ENCODE measurements around the gene INPP5J.

Gene INPP5J

GRCh38 chr22:31144223-31144622, 21.5 kb downstream of the INPP5J start:
- no peaks in the 10 kb centered on the region for H3K27me3 ChIP-seq (ENCODE audit: control insufficient read depth, insufficient read depth, low read length)
- no peak overlapping the region for H3K4me3 ChIP-seq (ENCODE audit: low read length)
- H3K36me3 ChIP-seq (ENCODE audit: control insufficient read depth, low read depth, low read length) = no peaks in the 10 kb centered on the region
- H3K9ac ChIP-seq (ENCODE audit: low read length) = no peak overlapping the region
- H3K27ac ChIP-seq (ENCODE audit: low read length) = no peak overlapping the region
- H3K9me3 ChIP-seq (ENCODE audit: control insufficient read depth, low read depth, low read length) = no peaks in the 10 kb centered on the region
- H3K4me1 ChIP-seq (ENCODE audit: control insufficient read depth, low read depth, low read length) = peaks cover 12% of the 10 kb centered on the region

- H3K27ac ChIP-seq (ENCODE audit: low read length) = no peak overlapping the region
- H3K4me1 ChIP-seq (ENCODE audit: control insufficient read depth, low read depth, low read length) = no peaks in the 10 kb centered on the region
- H3K9ac ChIP-seq (ENCODE audit: low read length) = no peak overlapping the region
- no peaks in the 10 kb centered on the region for H3K27me3 ChIP-seq (ENCODE audit: control insufficient read depth, insufficient read depth, low read length)
- H3K9me3 ChIP-seq (ENCODE audit: control insufficient read depth, low read depth, low read length) = no peaks in the 10 kb centered on the region
- no peaks in the 10 kb centered on the region for H3K36me3 ChIP-seq (ENCODE audit: control insufficient read depth, low read depth, low read length)
- no peak overlapping the region for H3K4me3 ChIP-seq (ENCODE audit: low read length)
Observed at GRCh38 chr22:31148488-31148887, 25.7 kb downstream of the INPP5J start.

GRCh38 chr22:31148953-31149627, 26.3 kb downstream of the INPP5J start:
- Histone ChIP-seq H3K4me3 (ENCODE audit: low read length) (no peak overlapping the region), H3K9ac (ENCODE audit: low read length) (no peak overlapping the region), H3K27me3 (ENCODE audit: control insufficient read depth, insufficient read depth, low read length) (no peaks in the 10 kb centered on the region), H3K36me3 (ENCODE audit: control insufficient read depth, low read depth, low read length) (no peaks in the 10 kb centered on the region), H3K4me1 (ENCODE audit: control insufficient read depth, low read depth, low read length) (no peaks in the 10 kb centered on the region), H3K9me3 (ENCODE audit: control insufficient read depth, low read depth, low read length) (no peaks in the 10 kb centered on the region), H3K27ac (ENCODE audit: low read length) (no peak overlapping the region)

- H3K27ac ChIP-seq (ENCODE audit: low read length) = no peak overlapping the region
Observed at GRCh38 chr22:31150615-31151014, 27.8 kb downstream of the INPP5J start.

GRCh38 chr22:31151872-31152271, 29.1 kb downstream of the INPP5J start:
- H3K9ac ChIP-seq (ENCODE audit: low read length) = no peak overlapping the region
- no peak overlapping the region for H3K27ac ChIP-seq (ENCODE audit: low read length)
- H3K27me3 ChIP-seq (ENCODE audit: control insufficient read depth, insufficient read depth, low read length) = peaks cover 15% of the 10 kb centered on the region
- no peaks in the 10 kb centered on the region for H3K4me1 ChIP-seq (ENCODE audit: control insufficient read depth, low read depth, low read length)
- no peaks in the 10 kb centered on the region for H3K36me3 ChIP-seq (ENCODE audit: control insufficient read depth, low read depth, low read length)
- H3K4me3 ChIP-seq (ENCODE audit: low read length) = no peak overlapping the region
- H3K9me3 ChIP-seq (ENCODE audit: control insufficient read depth, low read depth, low read length) = no peaks in the 10 kb centered on the region

More at GRCh38 chr22:31150615-31151014, 27.8 kb downstream of the INPP5J start:
- no peak overlapping the region for H3K9ac ChIP-seq (ENCODE audit: low read length)
- no peaks in the 10 kb centered on the region for H3K9me3 ChIP-seq (ENCODE audit: control insufficient read depth, low read depth, low read length)
- no peaks in the 10 kb centered on the region for H3K4me1 ChIP-seq (ENCODE audit: control insufficient read depth, low read depth, low read length)
- peaks cover 3% of the 10 kb centered on the region for H3K27me3 ChIP-seq (ENCODE audit: control insufficient read depth, insufficient read depth, low read length)
- H3K36me3 ChIP-seq (ENCODE audit: control insufficient read depth, low read depth, low read length) = no peaks in the 10 kb centered on the region
- H3K4me3 ChIP-seq (ENCODE audit: low read length) = no peak overlapping the region

GRCh38 chr22:31153357-31153756, 30.6 kb downstream of the INPP5J start:
- Histone ChIP-seq H3K4me3 (ENCODE audit: low read length) (no peak overlapping the region), H3K4me1 (ENCODE audit: control insufficient read depth, low read depth, low read length) (no peaks in the 10 kb centered on the region), H3K9ac (ENCODE audit: low read length) (no peak overlapping the region), H3K36me3 (ENCODE audit: control insufficient read depth, low read depth, low read length) (no peaks in the 10 kb centered on the region), H3K27ac (ENCODE audit: low read length) (no peak overlapping the region), H3K9me3 (ENCODE audit: control insufficient read depth, low read depth, low read length) (no peaks in the 10 kb centered on the region), H3K27me3 (ENCODE audit: control insufficient read depth, insufficient read depth, low read length) (peaks cover 29% of the 10 kb centered on the region)

- Histone ChIP-seq H3K27ac (ENCODE audit: low read length) (no peak overlapping the region), H3K36me3 (ENCODE audit: control insufficient read depth, low read depth, low read length) (no peaks in the 10 kb centered on the region), H3K9me3 (ENCODE audit: control insufficient read depth, low read depth, low read length) (no peaks in the 10 kb centered on the region), H3K4me3 (ENCODE audit: low read length) (no peak overlapping the region), H3K4me1 (ENCODE audit: control insufficient read depth, low read depth, low read length) (no peaks in the 10 kb centered on the region), H3K27me3 (ENCODE audit: control insufficient read depth, insufficient read depth, low read length) (peaks cover 41% of the 10 kb centered on the region), H3K9ac (ENCODE audit: low read length) (no peak overlapping the region)
Observed at GRCh38 chr22:31154975-31155374, 32.2 kb downstream of the INPP5J start.

GRCh38 chr22:31155422-31155821, 32.7 kb downstream of the INPP5J start:
- Histone ChIP-seq H3K27me3 (ENCODE audit: control insufficient read depth, insufficient read depth, low read length) (peaks cover 41% of the 10 kb centered on the region), H3K9ac (ENCODE audit: low read length) (no peak overlapping the region), H3K4me1 (ENCODE audit: control insufficient read depth, low read depth, low read length) (no peaks in the 10 kb centered on the region), H3K36me3 (ENCODE audit: control insufficient read depth, low read depth, low read length) (no peaks in the 10 kb centered on the region), H3K9me3 (ENCODE audit: control insufficient read depth, low read depth, low read length) (no peaks in the 10 kb centered on the region), H3K4me3 (ENCODE audit: low read length) (no peak overlapping the region), H3K27ac (ENCODE audit: low read length) (no peak overlapping the region)

GRCh38 chr22:31160328-31160978, 37.7 kb downstream of the INPP5J start:
- Histone ChIP-seq H3K27me3 (ENCODE audit: control insufficient read depth, insufficient read depth, low read length) (peaks cover 39% of the 10 kb centered on the region), H3K27ac (ENCODE audit: low read length) (no peak overlapping the region), H3K4me3 (ENCODE audit: low read length) (peak overlapping the region; percentile 97), H3K9ac (ENCODE audit: low read length) (peak overlapping the region; percentile 71), H3K4me1 (ENCODE audit: control insufficient read depth, low read depth, low read length) (peaks cover 4% of the 10 kb centered on the region), H3K36me3 (ENCODE audit: control insufficient read depth, low read depth, low read length) (no peaks in the 10 kb centered on the region), H3K9me3 (ENCODE audit: control insufficient read depth, low read depth, low read length) (no peaks in the 10 kb centered on the region)

GRCh38 chr22:31161386-31161785, 38.6 kb downstream of the INPP5J start:
- peak overlapping the region; percentile 97 for H3K4me3 ChIP-seq (ENCODE audit: low read length)
- peaks cover 4% of the 10 kb centered on the region for H3K4me1 ChIP-seq (ENCODE audit: control insufficient read depth, low read depth, low read length)
- H3K27me3 ChIP-seq (ENCODE audit: control insufficient read depth, insufficient read depth, low read length) = peaks cover 30% of the 10 kb centered on the region
- no peaks in the 10 kb centered on the region for H3K36me3 ChIP-seq (ENCODE audit: control insufficient read depth, low read depth, low read length)
- H3K9ac ChIP-seq (ENCODE audit: low read length) = no peak overlapping the region
- H3K27ac ChIP-seq (ENCODE audit: low read length) = no peak overlapping the region
- no peaks in the 10 kb centered on the region for H3K9me3 ChIP-seq (ENCODE audit: control insufficient read depth, low read depth, low read length)

GRCh38 chr22:31162015-31162765, 39.4 kb downstream of the INPP5J start:
- peaks cover 23% of the 10 kb centered on the region for H3K27me3 ChIP-seq (ENCODE audit: control insufficient read depth, insufficient read depth, low read length)
- no peak overlapping the region for H3K4me3 ChIP-seq (ENCODE audit: low read length)
- H3K9me3 ChIP-seq (ENCODE audit: control insufficient read depth, low read depth, low read length) = no peaks in the 10 kb centered on the region
- no peaks in the 10 kb centered on the region for H3K36me3 ChIP-seq (ENCODE audit: control insufficient read depth, low read depth, low read length)
- H3K4me1 ChIP-seq (ENCODE audit: control insufficient read depth, low read depth, low read length) = peaks cover 4% of the 10 kb centered on the region
- H3K27ac ChIP-seq (ENCODE audit: low read length) = no peak overlapping the region
- H3K9ac ChIP-seq (ENCODE audit: low read length) = no peak overlapping the region

All from iPS-18a (cell line).